HG03060 (cell line): ENCODE measurements around the gene GRK2.
"Not testable (repeated sequence)": the region's sequence is repeated elsewhere in the genome, so short reads cannot be mapped to it uniquely, and the experiment has no call there.

Source experiments
- ATAC-seq: cut with Tn5 transposase; IDR thresholded peaks from one replicate; pipeline ENCODE4 v1.9.1; 2021; ENCODE audit warnings: low read depth, moderate number of reproducible peaks; ENCODE audit not compliant: unreplicated experiment

GRK2 gene

GRCh38 chr11:67310246-67311050, 44.2 kb downstream of the GRK2 start:
- no peak for ATAC-seq

- no peak for ATAC-seq
These were observed 44.8 kb downstream of the GRK2 start for GRCh38 chr11:67311051-67311555.

DNA sequence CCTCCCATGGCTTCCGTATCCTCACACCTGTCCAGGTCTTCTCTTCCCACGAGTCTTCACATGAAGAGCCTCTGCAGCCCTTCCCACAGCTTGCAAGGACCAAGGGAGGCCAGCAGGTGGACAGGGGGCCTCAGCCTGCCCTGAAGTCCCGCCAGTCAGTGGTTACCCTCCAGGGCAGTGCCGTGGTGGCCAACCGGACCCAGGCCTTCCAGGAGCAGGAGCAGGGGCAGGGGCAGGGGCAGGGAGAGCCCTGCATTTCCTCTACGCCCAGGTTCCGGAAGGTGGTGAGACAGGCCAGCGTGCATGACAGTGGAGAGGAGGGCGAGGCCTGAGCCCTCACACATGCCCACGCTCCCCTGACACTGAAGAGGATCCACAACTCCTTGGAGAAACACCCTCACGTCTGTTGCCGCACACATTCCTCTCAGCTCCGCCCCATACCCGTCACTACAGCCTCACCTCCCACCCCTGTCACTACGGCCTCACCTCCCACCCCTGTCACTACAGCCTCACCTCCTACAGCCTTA, 45.3 kb downstream of the GRK2 start:
- no peak for ATAC-seq

- ATAC-seq = no peak
These were observed 46.1 kb downstream of the GRK2 start for GRCh38 chr11:67312187-67313021.

GRCh38 chr11:67313125-67313890, 47.0 kb downstream of the GRK2 start:
- ATAC-seq = no peak

GRCh38 chr11:67314218-67314617, 47.9 kb downstream of the GRK2 start:
- no peak for ATAC-seq

- no peak for ATAC-seq
These were observed 49.1 kb downstream of the GRK2 start for GRCh38 chr11:67315325-67315909.

DNA sequence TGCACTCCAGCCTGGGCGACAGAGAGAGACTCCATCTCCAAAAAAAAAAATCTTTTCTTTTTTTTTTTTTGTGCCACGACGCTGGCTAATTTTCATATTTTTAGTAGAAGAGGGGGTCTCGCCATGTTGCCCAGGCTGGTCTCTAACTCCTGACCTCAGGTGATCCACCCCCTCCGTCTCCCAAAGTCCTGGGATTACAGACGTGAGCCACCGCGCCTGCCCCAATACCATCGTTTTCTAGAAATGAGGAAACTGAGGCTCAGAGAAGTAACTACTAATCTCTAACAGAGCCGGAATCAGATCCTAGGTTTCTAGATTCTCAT, 50.6 kb downstream of the GRK2 start:
- ATAC-seq = no peak

GRCh38 chr11:67317205-67317887, 51.1 kb downstream of the GRK2 start:
- peak; percentile 79 for ATAC-seq

DNA sequence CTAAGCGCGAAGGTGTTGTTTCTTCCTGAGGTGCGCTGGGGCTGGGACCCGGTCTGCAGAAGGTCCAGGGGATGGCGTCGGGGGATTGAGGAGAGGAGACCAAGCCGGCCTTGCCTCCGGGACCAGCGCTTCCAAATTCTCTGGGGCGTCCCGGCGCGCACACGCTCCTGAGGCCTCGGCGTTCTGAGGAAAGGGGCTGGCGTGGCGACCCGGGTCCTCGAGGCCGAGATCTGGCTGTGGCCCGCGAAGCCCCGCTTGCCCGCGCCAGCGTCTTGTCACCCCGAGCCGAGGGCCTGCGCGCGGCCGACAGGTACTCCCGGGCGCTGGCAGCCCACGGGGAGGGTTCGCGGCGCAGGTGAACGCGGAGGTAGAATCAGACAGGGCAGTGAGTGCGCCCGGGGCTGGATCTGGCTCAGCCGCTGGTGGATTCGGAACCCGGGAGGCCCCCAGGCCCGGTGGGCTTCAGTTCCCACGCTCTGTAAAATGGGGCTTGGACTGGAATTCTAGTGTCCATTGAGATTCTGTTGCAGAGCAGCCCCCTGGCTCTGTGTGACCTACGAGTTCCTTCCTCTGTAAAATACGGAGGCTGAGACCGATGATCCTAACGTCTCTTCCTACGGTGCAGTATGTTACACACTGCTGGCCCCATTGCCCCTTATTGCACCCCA, 51.7 kb downstream of the GRK2 start:
- ATAC-seq = peak; percentile 6

GRCh38 chr11:67318876-67319275, 52.6 kb downstream of the GRK2 start:
- not testable (repeated sequence) for ATAC-seq

GRCh38 chr11:67320011-67320410, 53.7 kb downstream of the GRK2 start:
- ATAC-seq = no peak

- no peak for ATAC-seq
These were observed 54.4 kb downstream of the GRK2 start for GRCh38 chr11:67320691-67321090.

- no peak for ATAC-seq
These were observed 55.1 kb downstream of the GRK2 start for GRCh38 chr11:67321313-67321871.

- no peak for ATAC-seq
These were observed 55.8 kb downstream of the GRK2 start for GRCh38 chr11:67322049-67322448.

DNA sequence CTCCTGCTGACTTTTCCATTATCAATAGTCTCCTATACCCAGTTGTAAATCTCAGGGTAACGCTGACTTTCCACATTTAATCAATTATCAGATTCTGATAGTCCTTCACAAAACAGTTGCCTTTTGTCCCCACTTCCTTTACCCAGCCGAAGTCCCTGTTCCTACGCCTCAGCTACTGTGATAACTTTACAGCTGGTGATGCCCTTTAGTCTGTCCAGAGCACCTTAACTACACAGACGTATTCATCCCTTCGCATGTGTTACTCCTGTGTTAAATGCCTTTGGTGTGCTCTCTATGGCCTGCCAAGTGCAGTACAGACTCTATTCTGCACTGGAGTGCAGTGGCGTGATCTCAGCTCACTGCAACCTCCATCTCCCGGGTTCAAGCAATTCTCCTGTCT, 57.3 kb downstream of the GRK2 start:
- ATAC-seq = no peak

DNA sequence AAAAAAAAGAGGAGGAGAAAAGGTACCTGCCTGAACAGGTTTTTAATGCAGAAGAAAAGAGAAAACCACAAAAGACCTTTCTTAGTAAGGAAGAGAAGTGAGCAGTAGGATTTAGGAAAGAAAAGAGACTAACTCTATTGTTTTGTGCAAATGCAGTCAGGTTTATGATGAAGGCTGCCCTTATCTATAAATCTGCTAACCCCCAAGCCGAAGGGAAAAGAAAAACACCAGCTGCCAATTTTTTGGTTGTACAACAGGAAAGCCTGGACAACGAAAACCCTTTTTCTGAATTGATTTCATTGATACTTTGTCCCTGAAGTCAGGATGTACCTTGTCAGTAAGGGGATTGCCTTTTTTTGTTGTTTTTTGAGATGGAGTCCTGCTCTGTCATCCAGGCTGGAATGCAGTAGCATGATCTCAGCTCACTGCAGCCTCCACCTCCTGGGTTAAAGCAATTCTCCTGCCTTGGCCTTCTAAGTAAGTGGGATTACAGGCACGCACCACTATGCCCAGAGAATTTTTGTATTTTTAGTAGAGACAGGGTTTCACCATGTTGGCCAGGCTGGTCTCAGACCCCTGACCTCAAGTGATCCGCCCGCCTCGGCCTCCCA, 65.9 kb downstream of the GRK2 start:
- ATAC-seq = no peak
